ENCODE measurements around the gene EIF3K.

Gene EIF3K

GRCh38 chr19:38665950-38666662, 47.1 kb downstream of the EIF3K start:
- no peak for DNase-seq (ENCODE audit: low read depth in 2 of 2)

- DNase-seq (ENCODE audit: low read depth in 2 of 2) = no peak
Measured at GRCh38 chr19:38666663-38667511, 47.9 kb downstream of the EIF3K start.

GRCh38 chr19:38667661-38668171, 48.7 kb downstream of the EIF3K start:
- DNase-seq (ENCODE audit: low read depth in 2 of 2) = no peak

GRCh38 chr19:38669552-38669951, 50.6 kb downstream of the EIF3K start:
- DNase-seq (ENCODE audit: low read depth in 2 of 2) = no peak

GRCh38 chr19:38670921-38671398, 52.0 kb downstream of the EIF3K start:
- no peak for DNase-seq (ENCODE audit: low read depth in 2 of 2)

GRCh38 chr19:38671654-38672053, 52.7 kb downstream of the EIF3K start:
- no peak for DNase-seq (ENCODE audit: low read depth in 2 of 2)

GRCh38 chr19:38673030-38673429, 54.0 kb downstream of the EIF3K start:
- DNase-seq (ENCODE audit: low read depth in 2 of 2) = no peak

- no peak for DNase-seq (ENCODE audit: low read depth in 2 of 2)
Measured at GRCh38 chr19:38674388-38675171, 55.6 kb downstream of the EIF3K start.

GRCh38 chr19:38675611-38676010, 56.6 kb downstream of the EIF3K start:
- DNase-seq (ENCODE audit: low read depth in 2 of 2) = no peak

- DNase-seq (ENCODE audit: low read depth in 2 of 2) = no peak
Measured at GRCh38 chr19:38676023-38676877, 57.3 kb downstream of the EIF3K start.

- DNase-seq (ENCODE audit: low read depth in 2 of 2) = no peak
Measured at GRCh38 chr19:38676878-38677646, 58.1 kb downstream of the EIF3K start.

- no peak for DNase-seq (ENCODE audit: low read depth in 2 of 2)
Measured at GRCh38 chr19:38678217-38678890, 59.4 kb downstream of the EIF3K start.

GRCh38 chr19:38678891-38679494, 60.0 kb downstream of the EIF3K start:
- no peak for DNase-seq (ENCODE audit: low read depth in 2 of 2)

GRCh38 chr19:38679839-38680238, 60.9 kb downstream of the EIF3K start:
- no peak for DNase-seq (ENCODE audit: low read depth in 2 of 2)

GRCh38 chr19:38682195-38682867, 63.3 kb downstream of the EIF3K start:
- no peak for DNase-seq (ENCODE audit: low read depth in 2 of 2)

GRCh38 chr19:38682872-38683392, 63.9 kb downstream of the EIF3K start:
- DNase-seq (ENCODE audit: low read depth in 2 of 2) = no peak

- DNase-seq (ENCODE audit: low read depth in 2 of 2) = peak; percentile 26 to 40
Measured at GRCh38 chr19:38683393-38684077, 64.5 kb downstream of the EIF3K start.

Data from stimulated activated CD4-positive, alpha-beta T cell treated with anti-CD3 and anti-CD28 coated beads, Interleukin-4, amount 100 ng/mL, for 48 hours (primary cell).